22Rv1 (cell line): ENCODE data around the gene HIVEP3.

Source experiments
- H3K27ac ChIP-seq: fragments of 450-650 bp; 2 replicates; pipeline ENCODE4 v1.5.1; 2017
- ZFX ChIP-seq: fragments of 450-650 bp; IDR thresholded peaks from 2 replicates; pipeline ENCODE4 v1.6.1; 2017; ENCODE audit warnings: antibody characterized with exemption, borderline replicate concordance
- TF ChIP-seq, protein P1 (sequence below): fragments of 450-650 bp; IDR thresholded peaks from 2 replicates; pipeline ENCODE4 v1.5.1; 2017; ENCODE audit warnings: mild to moderate bottlenecking

The HIVEP3 gene

GRCh38 chr1:41872074-41872473 is 46.6 kb downstream of the HIVEP3 start:
- no peak for TF ChIP-seq ZFX
- TF ChIP-seq, protein P1, sequence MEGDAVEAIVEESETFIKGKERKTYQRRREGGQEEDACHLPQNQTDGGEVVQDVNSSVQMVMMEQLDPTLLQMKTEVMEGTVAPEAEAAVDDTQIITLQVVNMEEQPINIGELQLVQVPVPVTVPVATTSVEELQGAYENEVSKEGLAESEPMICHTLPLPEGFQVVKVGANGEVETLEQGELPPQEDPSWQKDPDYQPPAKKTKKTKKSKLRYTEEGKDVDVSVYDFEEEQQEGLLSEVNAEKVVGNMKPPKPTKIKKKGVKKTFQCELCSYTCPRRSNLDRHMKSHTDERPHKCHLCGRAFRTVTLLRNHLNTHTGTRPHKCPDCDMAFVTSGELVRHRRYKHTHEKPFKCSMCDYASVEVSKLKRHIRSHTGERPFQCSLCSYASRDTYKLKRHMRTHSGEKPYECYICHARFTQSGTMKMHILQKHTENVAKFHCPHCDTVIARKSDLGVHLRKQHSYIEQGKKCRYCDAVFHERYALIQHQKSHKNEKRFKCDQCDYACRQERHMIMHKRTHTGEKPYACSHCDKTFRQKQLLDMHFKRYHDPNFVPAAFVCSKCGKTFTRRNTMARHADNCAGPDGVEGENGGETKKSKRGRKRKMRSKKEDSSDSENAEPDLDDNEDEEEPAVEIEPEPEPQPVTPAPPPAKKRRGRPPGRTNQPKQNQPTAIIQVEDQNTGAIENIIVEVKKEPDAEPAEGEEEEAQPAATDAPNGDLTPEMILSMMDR, result no peak
- H3K27ac ChIP-seq, result no peak overlapping the region

DNA sequence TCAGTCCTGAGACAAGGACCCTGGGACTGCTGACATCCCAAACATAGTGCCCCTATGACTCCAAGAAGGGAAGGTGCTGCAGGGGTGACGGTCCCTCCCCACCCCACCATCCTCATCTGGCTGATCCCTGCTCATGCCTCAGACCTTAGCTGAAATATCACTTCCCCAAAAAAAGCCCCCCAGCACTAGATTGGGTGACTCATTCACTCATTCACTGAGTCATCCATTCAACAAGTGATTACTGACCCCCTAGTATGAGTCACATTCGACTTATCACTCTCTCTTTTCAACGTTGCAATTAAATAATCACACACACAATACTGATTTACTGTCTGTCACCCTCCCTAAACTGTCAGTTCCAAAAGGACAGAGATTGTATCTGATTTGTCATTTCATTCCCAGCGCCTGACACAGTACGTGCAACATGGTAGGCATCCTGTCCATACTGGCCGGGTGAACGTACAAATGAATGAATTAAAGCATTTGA is 48.6 kb downstream of the HIVEP3 start:
- H3K27ac ChIP-seq, result no peak overlapping the region

DNA sequence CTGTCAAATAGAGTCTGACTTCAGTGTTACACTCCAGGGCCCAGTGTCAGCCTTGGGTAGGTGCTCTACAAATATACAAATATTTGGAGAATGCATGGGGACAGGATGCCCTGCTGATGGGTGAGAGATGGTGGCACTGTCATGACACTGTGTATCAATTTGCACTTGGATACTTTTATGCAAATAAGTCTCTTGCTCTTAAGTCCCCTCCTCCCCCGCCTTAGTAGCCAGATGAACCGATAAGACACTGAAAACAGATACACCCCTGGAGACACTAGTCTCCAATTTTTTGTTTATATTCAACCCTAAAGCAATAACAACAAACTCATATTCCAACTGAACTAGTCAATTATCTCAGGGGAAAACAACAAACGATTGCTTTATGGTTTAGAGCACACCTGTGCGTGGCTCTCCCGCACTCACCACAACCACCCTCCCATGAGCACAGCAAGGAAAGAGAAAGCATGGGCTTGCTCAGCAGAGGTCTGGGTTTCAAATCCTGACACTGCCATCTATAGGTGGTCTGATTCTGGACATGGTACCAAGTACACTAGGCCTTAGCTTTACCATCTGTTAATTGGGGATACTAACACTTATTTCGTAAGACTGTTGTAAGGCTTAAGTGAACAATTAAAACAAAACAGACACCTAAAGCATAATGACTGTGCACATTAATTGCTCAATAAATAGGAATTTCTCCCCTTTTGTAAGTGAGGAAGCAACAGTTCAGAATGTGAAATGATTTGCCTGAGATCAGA is 50.3 kb downstream of the HIVEP3 start:
- H3K27ac ChIP-seq, result no peak overlapping the region
- no peak for TF ChIP-seq ZFX
- TF ChIP-seq, protein P1, result peak; percentile 29

More for the DNA sequence above, 48.6 kb downstream of the HIVEP3 start:
- TF ChIP-seq, protein P1, result no peak
- no peak for TF ChIP-seq ZFX

GRCh38 chr1:41866285-41866684 is 52.4 kb downstream of the HIVEP3 start:
- TF ChIP-seq ZFX, result no peak
- TF ChIP-seq, protein P1, result no peak
- H3K27ac ChIP-seq, result no peak overlapping the region

DNA sequence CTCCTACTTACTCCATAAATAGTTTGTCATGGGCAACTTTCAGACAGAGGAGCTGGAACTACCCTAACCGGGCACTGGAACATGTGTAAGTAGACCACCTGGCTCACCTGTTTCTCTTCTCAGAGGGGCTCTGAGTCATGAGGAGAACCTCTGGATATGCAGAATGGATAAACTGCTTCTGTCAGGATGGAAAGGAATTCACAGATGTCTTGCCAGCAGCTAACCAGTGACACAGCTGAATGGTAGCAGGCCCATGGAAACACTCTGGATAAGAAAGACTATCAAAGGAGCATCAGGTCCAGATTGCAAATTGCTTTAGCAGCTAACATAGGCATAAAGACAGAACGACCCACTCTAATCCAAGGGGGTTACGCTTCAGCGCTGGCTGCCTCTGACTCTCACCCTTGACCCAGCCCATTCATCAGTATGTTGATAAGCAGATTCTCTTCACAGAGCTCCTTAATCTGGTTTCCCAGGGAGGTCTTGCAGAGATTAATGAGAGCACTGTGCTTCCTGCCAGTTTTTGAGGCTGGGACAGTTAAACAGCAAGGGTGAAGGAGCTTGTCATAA is 54.2 kb downstream of the HIVEP3 start:
- H3K27ac ChIP-seq, result no peak overlapping the region
- TF ChIP-seq ZFX, result no peak
- TF ChIP-seq, protein P1, result no peak

DNA sequence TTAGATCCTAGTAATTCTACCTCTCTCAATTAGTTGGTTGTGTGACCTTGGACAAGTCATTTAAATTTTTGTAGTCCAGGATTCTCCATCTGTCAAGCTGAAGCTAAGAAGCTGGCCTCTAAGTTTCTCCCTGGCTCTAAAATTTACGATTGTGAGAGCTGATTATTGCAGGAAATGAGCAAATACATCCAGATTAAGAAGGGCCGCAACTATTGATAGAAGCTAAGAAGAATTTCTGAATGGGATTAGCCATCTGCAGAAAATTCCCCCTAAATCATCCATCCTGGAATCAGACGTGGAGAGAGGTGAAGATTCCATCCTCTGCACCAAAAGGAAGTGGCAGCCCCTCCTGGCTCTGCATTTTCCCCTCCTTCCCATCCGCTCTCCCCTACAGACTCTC is 55.0 kb downstream of the HIVEP3 start:
- TF ChIP-seq ZFX, result no peak
- TF ChIP-seq, protein P1, result no peak
- H3K27ac ChIP-seq, result no peak overlapping the region
